ENCODE measurements around the gene CDC42EP1.

The CDC42EP1 gene

GRCh38 chr22:37518509-37519267 lies 41.6 kb upstream of the CDC42EP1 start:
- DNase-seq (ENCODE audit: low read depth): no peak
- H3K4me3 ChIP-seq (ENCODE audit: low read depth, low read length): peak overlapping the region; percentile 68
- TF ChIP-seq CTCF (conservative IDR thresholded peaks at IDR 0.05; ENCODE audit: low read depth, low read length): no peak

GRCh38 chr22:37519268-37520195 lies 40.7 kb upstream of the CDC42EP1 start, which contains the start of gene CARD10:
CARD10 (minus strand) TSS chr22:37519415; CDS start chr22:37519200, 215 bp downstream.
- no peak for TF ChIP-seq CTCF (conservative IDR thresholded peaks at IDR 0.05; ENCODE audit: low read depth, low read length)
- peak within 1 kb of the TSS; percentile 68 for H3K4me3 ChIP-seq (ENCODE audit: low read depth, low read length)
- no peak for DNase-seq (ENCODE audit: low read depth)

- no peak overlapping the region for H3K4me3 ChIP-seq (ENCODE audit: low read depth, low read length)
- no peak for DNase-seq (ENCODE audit: low read depth)
- TF ChIP-seq CTCF (conservative IDR thresholded peaks at IDR 0.05; ENCODE audit: low read depth, low read length): no peak
These were observed 39.5 kb upstream of the CDC42EP1 start for GRCh38 chr22:37520776-37521191.

- no peak overlapping the region for H3K4me3 ChIP-seq (ENCODE audit: low read depth, low read length)
- DNase-seq (ENCODE audit: low read depth): no peak
- no peak for TF ChIP-seq CTCF (conservative IDR thresholded peaks at IDR 0.05; ENCODE audit: low read depth, low read length)
These were observed 39.0 kb upstream of the CDC42EP1 start for GRCh38 chr22:37521236-37521739.

- DNase-seq (ENCODE audit: low read depth): no peak
- peak; percentile 33 for TF ChIP-seq CTCF (conservative IDR thresholded peaks at IDR 0.05; ENCODE audit: low read depth, low read length)
These were observed 37.8 kb upstream of the CDC42EP1 start for GRCh38 chr22:37522482-37522881.

GRCh38 chr22:37525073-37525745 lies 35.1 kb upstream of the CDC42EP1 start:
- no peak overlapping the region for H3K4me3 ChIP-seq (ENCODE audit: low read depth, low read length)
- no peak for TF ChIP-seq CTCF (conservative IDR thresholded peaks at IDR 0.05; ENCODE audit: low read depth, low read length)
- peak; percentile 75 for DNase-seq (ENCODE audit: low read depth)

More at GRCh38 chr22:37522482-37522881, 37.8 kb upstream of the CDC42EP1 start:
- H3K4me3 ChIP-seq (ENCODE audit: low read depth, low read length): no peak overlapping the region
